GM21381 (cell line): ENCODE measurements around the gene KIF6.

Experiments used
- ATAC-seq: cut with Tn5 transposase; IDR thresholded peaks from one replicate; pipeline ENCODE4 v1.9.1; 2021; ENCODE audit warnings: mild to moderate bottlenecking, moderate library complexity; ENCODE audit not compliant: unreplicated experiment

Gene KIF6

GRCh38 chr6:39360378-39360777, 364.8 kb downstream of the KIF6 start:
- ATAC-seq, result no peak

GRCh38 chr6:39357998-39358686, 367.1 kb downstream of the KIF6 start:
- no peak for ATAC-seq

GRCh38 chr6:39353698-39354315, 371.4 kb downstream of the KIF6 start:
- no peak for ATAC-seq

- no peak for ATAC-seq
Measured at GRCh38 chr6:39350723-39351505, 374.3 kb downstream of the KIF6 start.

GRCh38 chr6:39348740-39349139, 376.5 kb downstream of the KIF6 start:
- no peak for ATAC-seq

- peak; percentile 62 for ATAC-seq
Measured at GRCh38 chr6:39347906-39348585, 377.2 kb downstream of the KIF6 start.

- ATAC-seq, result no peak
Measured at GRCh38 chr6:39347206-39347605, 378.0 kb downstream of the KIF6 start.

- no peak for ATAC-seq
Measured at GRCh38 chr6:39344821-39345280, 380.4 kb downstream of the KIF6 start.

GRCh38 chr6:39343396-39343870, 381.8 kb downstream of the KIF6 start:
- ATAC-seq, result no peak

- ATAC-seq, result peak; percentile 44
Measured at GRCh38 chr6:39342692-39343395, 382.4 kb downstream of the KIF6 start.

- no peak for ATAC-seq
Measured at GRCh38 chr6:39341937-39342336, 383.3 kb downstream of the KIF6 start.

- ATAC-seq, result no peak
Measured at GRCh38 chr6:39341352-39341751, 383.9 kb downstream of the KIF6 start.

- ATAC-seq, result no peak
Measured at GRCh38 chr6:39339868-39340550, 385.2 kb downstream of the KIF6 start.

- no peak for ATAC-seq
Measured at GRCh38 chr6:39339096-39339867, 385.9 kb downstream of the KIF6 start.

- no peak for ATAC-seq
Measured at GRCh38 chr6:39338397-39338796, 386.8 kb downstream of the KIF6 start.

GRCh38 chr6:39335780-39336545, 389.2 kb downstream of the KIF6 start:
- ATAC-seq, result peak; percentile 64

GRCh38 chr6:39333644-39334438, 391.4 kb downstream of the KIF6 start:
- ATAC-seq, result no peak

GRCh38 chr6:39330476-39330875, 394.7 kb downstream of the KIF6 start:
- no peak for ATAC-seq
